Measurements from ENCODE around the gene SBK2.
"Not testable (repeated sequence)": the region's sequence is repeated elsewhere in the genome, so short reads cannot be mapped to it uniquely, and the experiment has no call there.

The SBK2 gene

DNA sequence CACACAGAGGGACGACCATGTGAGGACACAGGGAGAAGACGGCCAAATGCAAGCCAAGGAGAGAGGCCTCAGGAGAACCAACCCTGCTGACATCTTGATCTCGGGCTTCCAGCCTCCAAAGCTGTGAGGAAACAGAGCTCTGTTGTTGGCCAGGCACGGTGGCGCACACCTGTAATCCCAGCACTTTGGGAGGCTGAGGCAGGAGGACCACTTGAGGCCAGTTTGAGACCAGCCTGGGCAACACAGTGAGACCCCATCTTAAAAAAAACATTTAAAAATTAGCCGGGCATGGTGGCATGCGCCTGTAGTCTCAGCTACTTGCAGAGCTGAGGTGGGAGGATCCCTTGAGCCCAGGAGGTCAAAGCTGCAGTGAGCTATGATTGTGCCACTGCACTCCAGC, 2.7 kb downstream of the SBK2 start:
- not testable (repeated sequence) for DNase-seq

DNA sequence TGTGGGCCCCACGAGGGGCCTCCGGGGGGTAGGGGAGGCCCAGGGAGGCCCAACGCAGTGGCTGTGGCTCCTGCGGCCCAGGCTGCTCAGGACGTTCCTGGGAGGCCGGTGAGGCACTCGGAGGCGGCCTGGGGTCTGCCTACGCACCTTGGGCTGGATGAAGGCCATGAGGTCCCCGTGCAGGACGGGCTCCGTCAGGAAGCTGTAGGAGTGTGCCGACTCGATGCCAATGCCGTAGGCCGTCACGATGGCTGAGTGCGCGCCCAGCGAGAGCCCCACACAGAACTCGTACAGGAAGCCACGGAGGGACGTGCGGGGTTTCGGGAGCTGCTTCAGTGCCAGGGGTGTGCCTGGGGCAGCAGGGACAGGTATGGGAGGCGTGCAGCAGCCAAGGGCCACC, 5.9 kb downstream of the SBK2 start:
- DNase-seq = no peak

DNA sequence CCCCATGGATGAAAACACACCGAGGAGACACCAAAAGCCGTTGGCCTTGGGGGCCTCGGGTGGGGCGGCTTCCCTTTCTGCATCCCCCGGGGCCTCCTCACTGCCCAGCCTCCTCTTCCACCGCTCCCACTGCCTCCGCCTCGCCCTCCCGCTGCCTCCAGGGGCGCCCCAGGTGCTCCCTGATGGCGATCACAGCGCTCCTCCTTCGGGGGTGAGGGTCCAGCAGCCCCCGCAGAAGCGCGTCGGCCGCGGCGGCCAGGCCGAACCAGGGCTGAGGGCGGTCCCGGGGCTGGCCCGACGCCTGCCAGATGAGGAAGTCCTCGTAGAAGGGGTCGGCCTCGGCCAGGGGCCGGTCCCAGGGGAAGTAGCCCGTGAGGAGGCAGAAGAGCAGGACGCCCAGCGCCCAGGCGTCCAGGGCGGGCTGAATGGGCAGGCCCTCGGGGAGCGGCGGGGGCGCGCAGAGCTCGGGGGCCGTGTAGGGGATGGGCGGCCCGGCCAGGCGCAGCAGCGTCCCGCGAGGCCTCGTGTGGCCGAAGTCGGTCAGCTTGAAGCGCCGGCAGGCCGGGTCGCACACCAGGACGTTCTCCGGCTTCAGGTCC, 7.2 kb downstream of the SBK2 start:
- no peak for DNase-seq

DNA sequence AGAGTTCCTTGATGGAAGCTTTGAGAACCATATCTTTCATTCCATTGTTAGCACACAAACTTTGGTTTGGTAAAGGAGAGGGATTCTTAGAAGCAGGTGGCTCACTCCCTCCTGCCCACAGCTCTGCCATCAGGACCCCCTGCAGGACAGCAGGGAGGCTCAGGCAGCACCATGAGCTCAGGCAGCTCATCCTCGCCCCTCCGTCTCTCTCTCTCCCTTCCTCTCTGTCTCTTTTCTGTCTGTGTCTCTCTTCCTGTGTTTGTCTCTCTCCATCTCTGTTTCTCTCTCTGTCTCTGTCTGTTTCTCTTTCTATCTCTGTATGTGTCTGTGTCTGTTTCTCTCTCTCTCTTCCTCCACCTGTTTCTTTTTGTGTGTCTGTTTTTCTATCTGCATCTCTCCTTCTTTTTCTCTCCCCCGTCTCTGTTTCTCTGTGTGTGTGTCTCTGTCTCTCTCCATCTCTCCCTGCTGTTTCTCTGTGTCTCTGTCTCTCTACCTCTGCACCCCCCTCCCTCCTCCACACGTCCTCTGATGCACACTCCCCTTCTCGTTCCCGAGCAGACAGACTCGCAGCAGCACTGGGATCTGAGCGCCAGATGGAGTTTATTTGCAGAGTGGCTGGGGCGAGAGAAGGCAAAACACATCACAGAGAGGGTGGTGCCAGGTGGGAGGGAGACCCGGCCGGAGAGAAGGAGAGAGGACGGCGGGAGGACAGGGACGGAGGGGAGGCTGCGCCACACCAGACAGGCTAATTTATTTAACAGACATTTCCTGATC, 8.7 kb downstream of the SBK2 start:
- DNase-seq = no peak

DNA sequence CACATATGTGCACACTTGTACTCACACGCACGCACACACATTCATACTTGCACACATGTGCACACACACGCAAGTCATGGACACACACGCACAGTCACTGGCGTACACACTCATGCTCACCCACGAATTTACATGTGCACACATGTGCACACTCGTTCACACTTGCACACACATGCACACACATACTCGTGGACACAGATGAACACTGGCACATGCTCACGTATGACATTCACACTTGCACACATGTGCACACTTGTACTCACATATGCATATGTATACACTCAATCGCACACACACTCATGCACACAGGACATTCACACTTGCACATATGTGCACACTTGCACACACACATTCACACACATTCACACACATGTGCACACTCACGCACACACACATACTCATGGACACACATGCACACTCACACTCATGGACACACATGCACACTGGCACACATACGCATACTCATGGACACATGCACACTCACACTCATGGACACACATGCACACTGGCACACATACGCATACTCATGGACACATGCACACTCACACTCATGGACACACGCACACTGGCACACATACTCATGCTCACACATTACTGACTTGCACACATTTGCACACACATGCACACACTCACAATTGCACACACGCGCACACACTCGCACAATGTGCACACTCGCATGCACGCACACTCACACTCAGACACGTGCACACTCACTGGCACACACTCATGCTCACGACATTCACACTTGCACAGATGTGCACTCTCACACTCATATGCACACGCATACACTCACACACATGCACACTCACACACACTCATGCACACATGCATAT, 9.5 kb downstream of the SBK2 start:
- no peak for DNase-seq

DNA sequence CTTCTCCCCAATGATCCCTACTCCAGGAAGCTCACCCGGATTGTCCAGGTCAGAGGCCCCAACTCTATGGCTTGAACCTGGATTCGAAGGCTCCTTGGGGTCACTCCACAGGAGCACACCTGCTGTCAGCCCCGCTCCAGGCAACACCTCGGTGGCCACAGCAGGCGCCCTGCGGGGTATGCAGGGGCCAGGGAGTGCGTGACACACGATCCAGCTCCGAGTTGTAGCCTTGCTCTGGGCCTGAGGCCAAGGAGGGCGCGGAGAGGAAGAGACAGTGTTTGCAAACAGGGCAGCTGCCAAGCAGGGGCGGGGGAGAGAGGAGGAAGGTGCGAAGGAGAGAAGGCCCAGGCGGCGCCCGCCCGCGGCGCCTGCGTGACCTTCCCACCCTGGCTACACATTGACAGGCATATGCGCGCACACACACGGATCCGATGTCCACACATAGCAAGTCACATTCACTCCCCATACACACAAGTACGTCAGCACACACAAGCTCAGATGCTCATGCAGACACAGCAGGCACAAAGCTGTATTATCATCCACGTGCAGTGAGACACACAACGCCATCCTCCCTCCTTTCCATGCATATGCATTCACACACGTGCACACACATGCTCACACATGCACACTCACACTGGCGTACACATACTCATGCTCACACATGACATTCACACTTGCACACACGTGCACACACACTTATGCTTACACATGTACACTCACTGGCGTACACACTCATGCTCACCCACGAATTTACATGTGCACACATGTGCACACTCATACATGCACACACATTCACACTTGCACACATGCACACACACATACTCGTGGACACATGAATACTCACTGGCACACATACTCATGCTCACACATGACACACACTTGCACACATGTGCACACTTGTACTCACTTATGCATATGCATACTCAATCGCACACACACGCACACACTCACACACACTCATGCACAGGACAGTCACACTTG, 10.4 kb downstream of the SBK2 start:
- DNase-seq = no peak

DNA sequence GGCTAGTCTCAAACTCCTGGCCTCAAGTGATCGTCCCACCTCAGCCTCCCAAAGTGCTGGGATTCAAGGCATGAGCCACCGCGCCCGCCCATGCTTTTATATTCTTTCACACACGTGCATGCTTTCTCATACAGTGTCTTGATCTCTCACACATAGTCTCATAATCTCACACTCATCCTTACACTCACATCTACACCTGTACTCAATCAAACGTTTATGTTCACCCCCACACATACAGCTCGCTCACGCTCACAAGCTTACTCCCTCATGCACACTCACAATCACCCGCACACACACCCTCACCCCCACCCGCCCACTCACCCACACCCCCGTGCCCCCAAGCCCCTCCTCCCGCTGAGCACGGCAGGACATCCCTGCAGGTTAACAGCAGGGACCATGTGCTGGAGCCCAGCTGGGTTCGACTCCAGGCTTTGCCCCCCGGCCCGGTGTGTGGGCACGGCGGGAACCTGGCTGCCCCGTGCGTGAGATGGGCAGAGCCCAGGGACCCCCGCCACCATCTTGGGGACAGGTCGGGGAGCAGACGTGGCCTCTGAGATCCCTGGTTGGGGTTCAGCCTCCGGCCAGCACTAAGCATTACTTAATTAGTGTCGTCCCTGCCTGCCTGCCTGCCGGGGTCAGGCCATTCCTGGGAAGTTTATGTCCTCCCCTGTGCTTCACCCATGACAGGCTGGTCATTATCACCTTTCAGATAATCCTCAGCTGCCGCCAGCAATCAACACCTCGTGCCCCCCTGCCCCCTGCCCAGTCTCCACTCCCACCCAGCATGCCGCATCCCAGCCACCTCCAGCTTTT, 11.4 kb downstream of the SBK2 start:
- DNase-seq = no peak

DNA sequence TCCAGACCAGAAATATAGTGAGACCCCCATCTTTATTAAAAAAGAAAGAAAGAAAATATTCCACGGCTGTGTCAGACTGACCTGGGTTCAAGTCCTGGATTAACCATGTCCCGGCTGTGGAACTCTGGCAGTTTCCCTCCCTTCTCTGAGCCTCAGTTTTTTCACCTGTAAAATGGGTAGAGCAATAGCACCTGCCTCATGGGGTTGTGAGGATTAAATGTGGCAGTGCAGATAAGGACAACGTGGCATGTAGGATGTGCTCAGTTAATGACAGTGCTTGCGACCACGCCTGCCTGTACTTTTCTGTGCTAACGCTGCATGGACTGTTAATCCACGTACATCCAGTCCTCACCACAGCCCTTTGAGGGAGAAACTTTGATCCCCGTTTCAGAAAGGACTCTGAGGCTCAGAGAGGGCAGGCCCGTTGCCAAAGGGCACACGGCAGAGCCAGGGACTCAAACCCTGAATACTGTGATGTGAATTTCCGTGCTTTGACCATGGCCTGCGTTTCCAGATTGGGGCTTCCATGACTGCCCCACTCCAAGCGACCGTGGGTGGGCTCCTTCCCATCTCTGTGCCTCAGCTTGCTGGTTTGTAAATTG, 16.1 kb downstream of the SBK2 start:
- DNase-seq = no peak

DNA sequence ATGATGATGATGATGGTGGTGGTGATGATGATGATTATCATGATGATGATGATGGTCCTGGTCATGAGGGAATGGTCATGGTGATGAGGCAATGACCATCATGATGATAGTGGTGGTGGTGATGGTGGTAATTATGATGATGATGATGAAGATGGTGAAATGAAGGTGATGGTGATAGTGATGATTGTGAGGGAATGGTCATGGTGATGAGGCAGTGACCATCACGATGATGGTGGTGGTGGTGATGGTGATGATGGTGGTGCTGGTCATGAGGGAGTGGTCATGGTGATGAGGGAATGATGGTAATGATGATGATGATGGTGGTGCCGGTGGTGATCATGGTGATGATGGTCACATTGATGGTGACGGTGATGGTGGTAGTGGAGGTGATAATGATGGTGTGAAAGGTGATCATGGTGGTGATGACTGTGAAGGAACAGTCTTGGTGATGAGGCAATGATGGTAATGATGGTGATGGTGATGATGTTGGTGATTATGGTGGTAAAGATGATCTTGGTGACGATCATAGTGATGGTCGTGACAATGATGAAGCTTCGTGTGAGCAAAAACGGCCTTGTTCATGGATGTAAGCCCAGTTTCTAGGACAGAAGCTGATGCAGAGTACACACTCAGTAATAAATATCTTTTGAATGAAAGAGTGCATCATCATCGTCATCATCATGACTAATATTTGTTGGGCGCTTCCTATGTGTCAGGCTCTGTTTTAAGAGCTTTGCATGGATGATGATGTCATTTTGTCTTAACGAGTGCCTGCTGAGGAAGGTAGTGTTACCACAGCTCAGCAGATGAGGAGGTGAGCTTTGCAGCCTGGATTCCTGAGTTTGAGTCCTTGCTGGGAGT, 17.3 kb downstream of the SBK2 start:
- DNase-seq = no peak

DNA sequence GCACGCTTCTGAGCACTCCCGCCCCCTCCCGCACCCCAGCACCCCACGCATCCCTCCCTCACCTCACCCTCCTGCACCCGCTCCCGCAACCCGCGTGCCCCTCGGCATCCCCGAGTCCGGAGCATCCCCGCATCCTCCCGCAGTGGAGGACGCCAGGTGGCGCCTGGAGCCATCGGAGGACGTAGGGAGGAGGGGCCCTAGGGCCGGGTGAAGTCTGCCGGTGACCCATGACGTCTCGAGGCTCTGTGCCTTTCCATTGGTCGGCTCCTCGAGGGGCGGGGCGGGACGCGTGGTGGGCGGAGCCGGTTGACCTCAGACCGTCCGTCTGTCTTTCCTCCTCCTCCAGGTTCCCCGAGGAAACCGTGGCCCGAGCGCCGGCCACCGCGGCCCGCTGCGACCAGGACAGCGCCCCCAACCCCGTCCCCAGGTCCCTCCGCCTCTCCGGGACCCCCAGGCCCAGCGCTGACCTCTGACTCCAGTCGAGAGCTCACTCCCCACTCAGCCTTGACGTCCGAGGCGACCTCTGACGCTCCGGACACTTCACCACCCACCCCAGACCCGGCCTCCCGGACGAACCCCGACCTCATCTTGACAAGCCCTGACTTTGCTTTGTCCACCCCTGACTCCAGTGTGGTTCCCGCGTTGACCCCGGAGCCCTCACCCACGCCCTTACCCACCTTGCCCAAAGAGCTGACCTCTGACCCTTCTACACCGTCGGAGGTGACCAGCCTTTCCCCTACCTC, 19.9 kb downstream of the SBK2 start:
- peak; percentile 94 for DNase-seq

DNA sequence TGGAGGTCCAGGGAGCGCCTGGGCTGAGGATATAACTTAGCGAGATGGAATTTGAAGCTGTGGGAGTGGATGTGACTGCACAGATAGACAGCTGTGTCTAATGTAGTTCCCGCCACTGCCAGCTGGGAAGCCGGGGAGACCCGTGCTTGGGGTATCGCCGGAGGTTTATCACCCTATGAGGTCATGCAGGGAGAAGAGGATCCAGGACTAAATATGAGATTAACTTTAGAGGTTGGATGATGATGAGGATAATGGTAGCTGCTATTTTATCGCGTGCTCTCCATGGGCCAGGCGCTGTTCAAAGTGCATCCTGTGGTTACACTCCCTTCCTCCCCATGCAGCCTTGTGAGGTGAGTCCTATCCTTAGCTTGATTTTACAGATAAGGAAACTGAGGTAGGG, 28.8 kb downstream of the SBK2 start:
- DNase-seq = no peak

DNA sequence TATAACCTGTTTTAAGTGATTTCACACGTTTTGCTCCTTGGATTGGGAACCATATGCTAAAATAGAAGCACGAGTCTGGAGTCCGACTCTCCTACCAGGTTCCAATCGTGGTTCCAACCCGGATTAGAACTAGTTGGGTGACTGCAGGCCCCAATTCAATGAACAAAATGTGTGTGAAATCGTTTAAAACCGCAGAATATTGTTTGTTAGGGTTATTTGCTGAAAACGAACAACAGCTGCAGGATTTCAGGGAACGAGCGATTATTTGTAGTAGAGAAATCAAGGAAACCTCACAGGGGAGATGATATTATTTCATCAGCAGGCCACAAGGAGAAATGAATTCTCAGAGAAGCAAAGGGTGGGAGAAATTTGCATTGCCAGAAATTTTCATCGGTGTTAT, 32.0 kb downstream of the SBK2 start:
- no peak for DNase-seq

DNA sequence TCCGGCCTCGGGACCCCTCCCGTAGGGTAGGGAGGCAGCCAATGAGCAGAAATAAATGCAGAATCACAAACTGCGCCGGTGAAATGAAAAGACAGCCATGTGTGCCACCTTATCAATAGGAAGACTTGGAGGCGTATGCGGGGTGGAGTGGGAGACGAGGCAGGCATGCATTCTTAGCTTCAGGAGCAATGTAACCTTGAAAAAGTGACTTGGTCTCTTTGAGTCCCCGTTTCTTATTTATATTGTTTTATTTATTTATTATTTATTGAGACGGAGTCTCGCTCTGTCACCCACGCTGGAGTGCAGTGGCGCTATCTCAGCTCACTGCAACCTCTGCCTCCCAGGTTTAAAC, 32.7 kb downstream of the SBK2 start:
- DNase-seq = no peak

DNA sequence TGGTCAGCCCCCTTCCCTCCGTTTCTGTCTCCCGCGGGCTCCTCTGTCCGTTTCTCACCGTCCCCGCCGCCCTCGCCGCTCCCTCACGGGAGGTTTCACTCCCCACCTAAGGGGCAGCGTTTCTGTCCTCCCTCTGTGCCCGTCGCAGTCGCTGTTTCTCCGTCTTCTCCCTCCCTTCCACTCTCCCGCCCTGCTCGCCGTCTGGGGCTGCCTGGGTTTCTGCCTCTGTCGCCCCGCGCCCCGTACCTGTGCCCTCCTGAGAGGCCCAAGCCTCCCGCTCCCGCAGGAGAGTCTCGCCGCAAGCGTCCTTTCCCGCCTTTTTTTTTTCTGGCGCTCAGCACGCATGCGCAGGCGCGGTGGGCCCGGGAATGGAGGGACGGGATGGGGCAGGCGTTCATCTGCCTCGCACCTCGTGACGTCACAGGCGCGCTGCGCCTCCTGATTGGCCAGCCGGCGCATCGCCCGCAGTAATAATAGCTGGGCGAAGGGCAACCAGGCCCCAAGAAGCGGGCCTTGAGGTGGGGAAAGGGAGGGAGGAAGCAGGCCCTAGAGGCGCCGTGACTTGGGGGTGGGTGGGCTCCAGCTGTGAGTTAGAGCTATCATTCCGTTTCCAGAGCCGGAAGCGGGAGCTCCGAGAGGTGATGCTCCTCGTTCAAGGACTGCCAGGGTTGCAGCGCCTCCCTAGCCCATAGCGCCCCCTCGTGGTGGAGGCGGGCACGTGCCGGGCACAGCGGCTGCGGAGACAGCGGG, 33.3 kb downstream of the SBK2 start:
- DNase-seq = peak; percentile 96

DNA sequence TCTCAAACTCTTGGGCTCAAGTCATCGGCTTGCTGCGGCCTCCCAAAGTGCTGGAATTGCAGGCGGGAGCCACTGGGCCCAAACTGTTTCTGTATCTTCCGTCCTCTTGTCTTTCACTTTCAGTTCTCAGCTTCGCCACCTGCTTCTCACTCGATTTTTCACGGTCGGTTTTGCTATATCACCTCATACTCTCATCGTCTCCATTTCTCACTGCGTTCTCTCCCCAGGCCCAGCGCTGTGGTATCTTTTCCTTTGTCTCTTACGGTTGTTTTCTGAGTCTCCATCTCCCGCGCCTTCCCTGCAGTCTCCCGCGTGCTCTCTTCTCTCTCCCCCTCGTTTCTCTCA, 33.8 kb downstream of the SBK2 start:
- DNase-seq = no peak

DNA sequence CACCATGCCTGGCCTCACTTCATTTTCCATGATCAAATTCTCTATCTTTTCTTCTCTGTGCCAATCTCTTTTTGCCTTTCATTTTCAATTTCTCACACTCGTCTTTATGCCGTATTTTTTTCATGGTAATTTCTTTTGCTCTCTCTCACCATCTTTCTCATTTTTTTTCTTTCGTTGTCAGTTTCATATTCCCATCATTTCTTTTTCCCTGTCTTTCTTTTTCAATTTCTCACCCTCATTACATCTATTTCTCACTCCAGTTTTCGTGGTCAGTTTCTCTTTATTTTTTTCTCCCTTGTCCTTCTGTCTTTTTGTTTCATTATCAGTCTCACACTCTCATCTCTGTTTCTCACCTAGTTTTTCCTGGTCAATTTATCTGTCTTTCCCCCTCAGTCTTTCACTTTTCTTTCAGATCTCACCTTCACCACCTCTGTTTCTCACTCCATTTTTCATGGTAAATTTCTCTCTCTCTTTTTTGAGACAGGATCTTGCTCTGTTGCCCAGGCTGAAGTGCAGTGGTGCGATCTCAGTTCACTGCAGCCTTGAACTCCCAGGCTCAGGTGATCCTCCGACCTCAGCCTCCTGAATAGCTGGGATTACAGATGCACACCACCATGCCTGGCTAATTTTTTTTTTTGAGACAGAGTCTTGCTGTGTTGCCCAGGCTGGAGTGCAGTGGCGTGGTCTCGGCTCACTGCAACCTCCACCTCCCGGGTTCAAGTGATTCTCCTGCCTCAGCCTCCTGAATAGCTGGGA, 34.6 kb downstream of the SBK2 start:
- DNase-seq = no peak

DNA sequence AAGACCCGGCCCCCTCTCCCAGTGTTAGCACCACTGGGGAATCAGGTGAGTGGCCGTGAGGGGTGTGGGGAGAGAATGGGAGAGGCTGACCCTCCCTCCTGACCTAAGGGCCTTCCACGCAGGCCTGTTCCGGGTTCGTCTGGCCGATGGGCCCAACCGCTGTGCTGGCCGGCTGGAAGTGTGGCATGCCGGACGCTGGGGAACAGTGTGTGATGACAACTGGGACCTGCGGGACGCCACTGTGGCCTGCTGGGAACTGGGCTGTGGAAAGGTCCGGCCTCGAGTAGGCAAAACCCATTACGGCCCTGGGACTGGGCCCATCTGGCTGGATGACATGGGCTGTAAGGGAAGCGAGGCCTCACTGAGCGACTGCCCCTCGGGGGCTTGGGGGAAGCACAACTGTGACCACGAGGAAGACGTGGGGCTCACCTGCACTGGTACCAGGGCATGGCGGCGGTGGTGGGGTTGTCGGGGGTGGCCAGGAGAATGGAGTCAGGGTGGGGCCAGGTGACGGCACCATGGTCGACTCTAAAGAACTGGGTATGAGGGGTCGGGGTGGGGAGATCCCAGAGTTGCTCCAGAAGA, 36.5 kb downstream of the SBK2 start:
- no peak for DNase-seq

DNA sequence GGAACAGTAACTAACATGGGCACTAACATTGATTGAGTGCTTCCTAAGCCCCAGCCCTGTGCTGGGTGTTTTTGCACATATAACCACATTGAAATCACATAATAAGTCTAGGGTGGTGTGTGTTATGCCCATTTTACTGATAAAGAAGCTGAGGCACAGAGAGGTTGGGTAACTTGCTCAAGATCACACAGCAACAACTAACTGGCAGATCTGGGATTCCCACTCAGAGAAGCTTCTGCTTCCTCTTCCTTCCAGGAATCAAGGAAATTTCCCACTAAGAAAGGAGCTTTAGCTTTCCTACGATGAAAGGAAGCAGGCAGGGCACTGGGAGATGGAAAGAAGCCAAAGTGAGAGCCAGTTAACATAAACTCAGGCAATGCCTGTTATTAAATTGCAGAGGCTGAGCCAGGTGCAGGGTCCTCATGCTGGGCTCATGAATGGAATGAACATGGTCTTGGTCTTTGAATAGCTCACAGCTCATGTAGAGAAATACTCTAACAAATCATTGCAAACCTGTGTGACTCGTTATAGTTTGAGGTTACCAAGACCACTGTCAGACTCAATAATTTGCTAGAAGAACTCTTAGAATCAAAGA, 38.6 kb downstream of the SBK2 start:
- DNase-seq = no peak
